ENCODE results near the gene KIAA1549. TPM values are rescaled to one million over a fixed set of nuclear protein-coding genes. Genes with fewer than 3 reads are reported as not detected.

The KIAA1549 gene
- total and polyA plus RNA-seq, 4 donors: 0.13 to 0.89 (median 0.42) TPM

DNA sequence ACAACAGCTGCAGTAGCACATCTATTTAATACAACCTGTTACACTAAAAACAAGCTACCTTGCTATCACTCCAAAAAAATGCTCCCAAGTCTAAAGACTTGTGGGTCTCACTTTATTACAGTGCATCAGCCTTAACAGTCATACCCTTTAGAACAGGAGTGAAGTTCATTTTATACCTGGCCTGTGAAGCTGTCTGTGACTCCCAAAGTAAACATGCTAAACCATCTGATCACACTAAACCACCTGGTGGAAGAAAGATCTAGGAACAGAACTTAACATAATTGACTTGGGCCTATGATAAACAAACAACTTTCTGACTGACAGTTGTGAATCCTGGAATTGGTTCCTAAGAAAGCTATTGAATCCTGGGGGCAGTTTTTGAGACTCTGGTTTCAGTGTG is 102.3 kb downstream of the KIAA1549 start:
- Histone ChIP-seq H3K4me3 (ENCODE audit: low read depth in 1 of 3, low read length in 3 of 3) (no peak overlapping the region), H3K27ac (ENCODE audit: low read depth in 1 of 2, low read length in 2 of 2) (no peak overlapping the region), H3K9me3 (ENCODE audit: control insufficient read depth in 4 of 4, low read length in 3 of 4) (no peaks in the 10 kb centered on the region), H3K36me3 (ENCODE audit: control insufficient read depth in 4 of 4, insufficient read depth in 3 of 4, low read depth in 1 of 4, low read length in 3 of 4) (no peaks in the 10 kb centered on the region), H3K4me1 (ENCODE audit: control insufficient read depth in 4 of 4, insufficient read depth in 4 of 4, low read length in 3 of 4) (no peaks in the 10 kb centered on the region), H3K9ac (ENCODE audit: low read depth in 1 of 2, low read length in 2 of 2) (no peak overlapping the region), H3K27me3 (ENCODE audit: control insufficient read depth in 4 of 4, insufficient read depth in 4 of 4, low read length in 3 of 4) (no peaks in the 10 kb centered on the region)
- DNase-seq (ENCODE audit: low spot score): no peak
- no peak for TF ChIP-seq HNF4A (conservative IDR thresholded peaks at IDR 0.05)
- TF ChIP-seq TAF1 (conservative IDR thresholded peaks at IDR 0.05): no peak
- no peak for TF ChIP-seq RAD21 (IDR thresholded peaks at IDR 0.05)
- TF ChIP-seq SP1 (IDR thresholded peaks at IDR 0.05): no peak
- TF ChIP-seq FOXA1 (IDR thresholded peaks at IDR 0.05): no peak
- TF ChIP-seq FOXA2 (IDR thresholded peaks at IDR 0.05): no peak
- no peak for TF ChIP-seq REST (IDR thresholded peaks at IDR 0.05)
- TF ChIP-seq, protein P1, sequence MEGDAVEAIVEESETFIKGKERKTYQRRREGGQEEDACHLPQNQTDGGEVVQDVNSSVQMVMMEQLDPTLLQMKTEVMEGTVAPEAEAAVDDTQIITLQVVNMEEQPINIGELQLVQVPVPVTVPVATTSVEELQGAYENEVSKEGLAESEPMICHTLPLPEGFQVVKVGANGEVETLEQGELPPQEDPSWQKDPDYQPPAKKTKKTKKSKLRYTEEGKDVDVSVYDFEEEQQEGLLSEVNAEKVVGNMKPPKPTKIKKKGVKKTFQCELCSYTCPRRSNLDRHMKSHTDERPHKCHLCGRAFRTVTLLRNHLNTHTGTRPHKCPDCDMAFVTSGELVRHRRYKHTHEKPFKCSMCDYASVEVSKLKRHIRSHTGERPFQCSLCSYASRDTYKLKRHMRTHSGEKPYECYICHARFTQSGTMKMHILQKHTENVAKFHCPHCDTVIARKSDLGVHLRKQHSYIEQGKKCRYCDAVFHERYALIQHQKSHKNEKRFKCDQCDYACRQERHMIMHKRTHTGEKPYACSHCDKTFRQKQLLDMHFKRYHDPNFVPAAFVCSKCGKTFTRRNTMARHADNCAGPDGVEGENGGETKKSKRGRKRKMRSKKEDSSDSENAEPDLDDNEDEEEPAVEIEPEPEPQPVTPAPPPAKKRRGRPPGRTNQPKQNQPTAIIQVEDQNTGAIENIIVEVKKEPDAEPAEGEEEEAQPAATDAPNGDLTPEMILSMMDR (IDR thresholded peaks at IDR 0.05; ENCODE audit: low read depth, low read length, missing input control): no peak
- TF ChIP-seq, protein P2, sequence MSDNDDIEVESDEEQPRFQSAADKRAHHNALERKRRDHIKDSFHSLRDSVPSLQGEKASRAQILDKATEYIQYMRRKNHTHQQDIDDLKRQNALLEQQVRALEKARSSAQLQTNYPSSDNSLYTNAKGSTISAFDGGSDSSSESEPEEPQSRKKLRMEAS (IDR thresholded peaks at IDR 0.05): no peak
- TF ChIP-seq, protein P3, sequence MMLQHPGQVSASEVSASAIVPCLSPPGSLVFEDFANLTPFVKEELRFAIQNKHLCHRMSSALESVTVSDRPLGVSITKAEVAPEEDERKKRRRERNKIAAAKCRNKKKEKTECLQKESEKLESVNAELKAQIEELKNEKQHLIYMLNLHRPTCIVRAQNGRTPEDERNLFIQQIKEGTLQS (IDR thresholded peaks at IDR 0.05): no peak
- TF ChIP-seq NR2F2 (IDR thresholded peaks at IDR 0.05): no peak
- TF ChIP-seq HNF4G (IDR thresholded peaks at IDR 0.05): no peak
- no peak for TF ChIP-seq ZBTB33 (IDR thresholded peaks at IDR 0.05)
- TF ChIP-seq EGR1 (IDR thresholded peaks at IDR 0.05; ENCODE audit: low read depth in 2 of 2): no peak
- no peak for TF ChIP-seq JUND (IDR thresholded peaks at IDR 0.05)
- no peak for TF ChIP-seq RXRA (IDR thresholded peaks at IDR 0.05)
- no peak for TF ChIP-seq GABPA (IDR thresholded peaks at IDR 0.05 in 1 of 2, conservative IDR thresholded peaks at IDR 0.05 in 1 of 2)
- no peak for TF ChIP-seq YY1 (IDR thresholded peaks at IDR 0.05)
